ENCODE data around the gene ROBO1.

Gene ROBO1

DNA sequence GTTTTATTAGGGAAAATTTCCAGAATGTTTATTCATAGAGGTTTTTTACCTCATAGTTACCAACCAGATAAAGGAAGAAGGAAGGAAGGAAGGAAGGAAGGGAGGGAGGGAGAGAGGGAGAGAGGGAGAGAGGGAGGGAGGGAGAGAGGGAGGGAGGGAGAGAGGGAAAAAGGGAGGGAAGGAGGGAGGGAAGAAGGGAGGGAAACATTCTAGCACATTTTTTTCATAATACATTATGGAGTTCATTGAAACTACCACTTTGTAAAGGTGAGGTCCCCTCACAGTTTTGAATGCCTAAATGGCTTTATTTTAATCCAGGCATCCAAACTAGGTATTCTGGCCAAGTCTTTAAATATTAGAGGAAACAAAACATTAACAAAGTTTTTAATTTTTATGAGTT is 1049.1 kb downstream of the ROBO1 start:
- Histone ChIP-seq H3K9ac (ENCODE audit: insufficient read length) (no peak overlapping the region), H3K9me3 (ENCODE audit: low read depth, low read length) (no peaks in the 10 kb centered on the region), H3K36me3 (ENCODE audit: insufficient read depth, low read length) (no peaks in the 10 kb centered on the region), H3K27ac (no peak overlapping the region), H3K4me3 (no peak overlapping the region)
- no peak for DNase-seq (ENCODE audit: low read depth, low spot score)
- TF ChIP-seq FOXP2 (optimal IDR thresholded peaks at IDR 0.05; ENCODE audit: control extremely low read depth, extremely low read length, insufficient read depth), result no peak
- TF ChIP-seq EZH2 (IDR thresholded peaks at IDR 0.05), result no peak
- no peak for TF ChIP-seq POLR2AphosphoS5 (IDR thresholded peaks at IDR 0.05; ENCODE audit: borderline replicate concordance, low read depth, low read length)

- Histone ChIP-seq H3K36me3 (ENCODE audit: insufficient read depth, low read length) (no peaks in the 10 kb centered on the region), H3K9me3 (ENCODE audit: low read depth, low read length) (no peaks in the 10 kb centered on the region)
Measured at GRCh38 chr3:78717041-78717440, 1050.8 kb downstream of the ROBO1 start.

DNA sequence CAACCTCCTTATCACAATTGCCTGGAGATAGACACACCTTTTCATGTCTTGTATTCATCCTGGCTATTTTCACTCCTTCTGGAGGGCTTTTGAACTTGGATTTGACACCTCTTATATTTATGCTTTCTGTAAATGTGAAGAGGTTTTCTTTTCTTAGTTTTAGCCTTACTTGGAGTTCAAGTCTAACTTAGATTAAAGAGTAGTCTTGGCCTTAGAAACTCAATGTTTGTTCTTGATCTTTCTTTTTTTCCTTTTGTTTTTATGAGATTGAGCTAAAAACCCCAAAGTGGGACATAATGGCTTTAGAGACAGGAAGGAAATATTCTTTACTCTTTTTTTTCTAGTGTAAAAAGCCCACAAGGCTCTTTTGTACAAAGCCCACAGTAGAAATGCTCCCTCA is 1054.9 kb downstream of the ROBO1 start:
- Histone ChIP-seq H3K9me3 (ENCODE audit: low read depth, low read length) (no peaks in the 10 kb centered on the region), H3K27ac (no peak overlapping the region), H3K9ac (ENCODE audit: insufficient read length) (no peak overlapping the region), H3K36me3 (ENCODE audit: insufficient read depth, low read length) (no peaks in the 10 kb centered on the region), H3K4me3 (no peak overlapping the region)
- DNase-seq (ENCODE audit: low read depth, low spot score), result no peak
- TF ChIP-seq POLR2AphosphoS5 (IDR thresholded peaks at IDR 0.05; ENCODE audit: borderline replicate concordance, low read depth, low read length), result no peak
- TF ChIP-seq FOXP2 (optimal IDR thresholded peaks at IDR 0.05; ENCODE audit: control extremely low read depth, extremely low read length, insufficient read depth), result no peak

More at GRCh38 chr3:78717041-78717440, 1050.8 kb downstream of the ROBO1 start:
- H3K9ac ChIP-seq (ENCODE audit: insufficient read length), result no peak overlapping the region
- TF ChIP-seq FOXP2 (optimal IDR thresholded peaks at IDR 0.05; ENCODE audit: control extremely low read depth, extremely low read length, insufficient read depth), result no peak
- no peak for TF ChIP-seq EZH2 (IDR thresholded peaks at IDR 0.05)
- no peak for TF ChIP-seq POLR2AphosphoS5 (IDR thresholded peaks at IDR 0.05; ENCODE audit: borderline replicate concordance, low read depth, low read length)
- no peak for DNase-seq (ENCODE audit: low read depth, low spot score)
- H3K27ac ChIP-seq, result no peak overlapping the region
- no peak overlapping the region for H3K4me3 ChIP-seq

- Histone ChIP-seq H3K4me3 (no peak overlapping the region), H3K36me3 (ENCODE audit: insufficient read depth, low read length) (no peaks in the 10 kb centered on the region), H3K9ac (ENCODE audit: insufficient read length) (no peak overlapping the region), H3K9me3 (ENCODE audit: low read depth, low read length) (no peaks in the 10 kb centered on the region), H3K27ac (no peak overlapping the region)
- TF ChIP-seq EZH2 (IDR thresholded peaks at IDR 0.05), result no peak
- TF ChIP-seq POLR2AphosphoS5 (IDR thresholded peaks at IDR 0.05; ENCODE audit: borderline replicate concordance, low read depth, low read length), result no peak
- no peak for TF ChIP-seq FOXP2 (optimal IDR thresholded peaks at IDR 0.05; ENCODE audit: control extremely low read depth, extremely low read length, insufficient read depth)
- no peak for DNase-seq (ENCODE audit: low read depth, low spot score)
Measured at GRCh38 chr3:78712270-78712669, 1055.5 kb downstream of the ROBO1 start.

DNA sequence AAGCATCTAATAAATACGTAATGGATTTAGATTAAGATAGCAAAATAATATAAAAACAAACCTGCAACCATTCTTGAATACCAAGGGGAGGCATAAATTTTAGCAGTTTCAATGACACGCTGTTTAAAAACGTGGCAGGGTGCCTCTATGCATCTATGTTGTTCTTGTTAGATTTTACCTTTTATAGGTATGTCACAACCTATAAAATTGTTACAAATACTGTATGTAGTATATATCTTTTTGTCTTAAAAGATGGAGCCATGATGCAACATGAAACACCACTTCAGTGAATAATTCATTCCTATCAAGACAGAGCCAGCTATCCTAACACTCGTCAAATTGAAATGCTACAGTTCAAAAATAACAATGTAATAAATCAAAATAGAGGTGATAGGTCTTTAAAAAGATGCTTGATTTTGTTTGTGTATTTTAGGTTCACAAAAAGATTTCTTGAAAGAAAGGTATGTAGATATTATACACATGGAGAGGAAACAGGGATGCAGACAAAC is 1059.2 kb downstream of the ROBO1 start:
- Histone ChIP-seq H3K9me3 (ENCODE audit: low read depth, low read length) (no peaks in the 10 kb centered on the region), H3K27ac (no peak overlapping the region), H3K9ac (ENCODE audit: insufficient read length) (no peak overlapping the region), H3K36me3 (ENCODE audit: insufficient read depth, low read length) (no peaks in the 10 kb centered on the region), H3K4me3 (no peak overlapping the region)
- TF ChIP-seq EZH2 (IDR thresholded peaks at IDR 0.05) (no peak), FOXP2 (optimal IDR thresholded peaks at IDR 0.05; ENCODE audit: control extremely low read depth, extremely low read length, insufficient read depth) (no peak), POLR2AphosphoS5 (IDR thresholded peaks at IDR 0.05; ENCODE audit: borderline replicate concordance, low read depth, low read length) (no peak)
- DNase-seq (ENCODE audit: low read depth, low spot score), result no peak

DNA sequence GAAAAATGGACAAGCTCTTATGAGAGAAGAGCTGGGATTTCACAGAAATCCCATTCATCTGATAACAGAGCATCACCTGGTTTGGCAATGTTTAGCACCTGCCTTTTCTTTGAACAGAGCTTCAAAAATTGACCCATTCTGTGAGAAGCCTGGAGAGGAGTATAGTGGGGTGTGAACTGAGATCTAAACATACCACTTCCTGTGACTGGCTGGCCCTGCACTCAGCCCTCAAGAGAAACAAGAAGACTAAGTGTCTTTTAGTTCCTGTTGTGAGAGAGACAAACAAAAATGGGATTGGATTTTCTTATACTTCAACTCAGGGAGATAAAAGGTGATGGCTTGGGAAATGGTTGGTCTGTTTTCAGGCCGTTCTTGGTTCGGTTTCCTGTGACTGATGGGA is 1060.2 kb downstream of the ROBO1 start:
- DNase-seq (ENCODE audit: low read depth, low spot score), result no peak
- no peak overlapping the region for H3K4me3 ChIP-seq
- TF ChIP-seq POLR2AphosphoS5 (IDR thresholded peaks at IDR 0.05; ENCODE audit: borderline replicate concordance, low read depth, low read length), result no peak
- no peak for TF ChIP-seq FOXP2 (optimal IDR thresholded peaks at IDR 0.05; ENCODE audit: control extremely low read depth, extremely low read length, insufficient read depth)
- no peaks in the 10 kb centered on the region for H3K36me3 ChIP-seq (ENCODE audit: insufficient read depth, low read length)
- H3K9me3 ChIP-seq (ENCODE audit: low read depth, low read length), result no peaks in the 10 kb centered on the region
- H3K9ac ChIP-seq (ENCODE audit: insufficient read length), result no peak overlapping the region
- no peak overlapping the region for H3K27ac ChIP-seq

DNA sequence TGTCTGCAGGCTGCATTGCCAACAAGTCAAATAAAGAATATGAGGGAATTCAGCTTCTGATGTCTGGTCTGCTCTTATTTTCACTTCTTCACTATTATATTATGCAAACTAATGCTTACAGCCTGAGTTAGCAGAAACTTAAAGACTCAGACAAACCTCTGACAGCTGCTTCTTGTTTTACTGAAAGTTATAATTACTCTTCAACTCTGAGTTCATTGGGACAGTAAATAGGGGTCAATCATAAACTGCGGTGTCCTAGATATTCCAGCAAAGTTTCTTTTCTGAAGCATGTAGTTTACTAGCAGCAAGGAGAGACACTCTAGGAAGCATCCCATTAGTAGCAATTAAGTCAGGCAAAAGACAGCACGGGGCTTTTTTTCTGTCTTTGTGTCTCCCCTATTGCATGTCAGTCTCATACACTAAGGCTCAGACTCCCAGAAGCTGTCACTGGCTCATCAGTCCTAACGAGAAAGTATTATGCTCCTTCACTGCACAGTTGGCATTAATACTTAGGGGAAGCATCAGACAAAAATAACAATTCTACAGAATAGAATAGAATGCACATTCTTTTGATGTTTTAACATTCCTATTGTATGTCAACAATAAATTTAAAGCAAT is 1060.8 kb downstream of the ROBO1 start:
- Histone ChIP-seq H3K36me3 (ENCODE audit: insufficient read depth, low read length) (no peaks in the 10 kb centered on the region), H3K27ac (no peak overlapping the region), H3K4me3 (no peak overlapping the region), H3K9me3 (ENCODE audit: low read depth, low read length) (no peaks in the 10 kb centered on the region), H3K9ac (ENCODE audit: insufficient read length) (no peak overlapping the region)
- no peak for TF ChIP-seq POLR2AphosphoS5 (IDR thresholded peaks at IDR 0.05; ENCODE audit: borderline replicate concordance, low read depth, low read length)
- no peak for TF ChIP-seq EZH2 (IDR thresholded peaks at IDR 0.05)
- no peak for TF ChIP-seq FOXP2 (optimal IDR thresholded peaks at IDR 0.05; ENCODE audit: control extremely low read depth, extremely low read length, insufficient read depth)
- no peak for DNase-seq (ENCODE audit: low read depth, low spot score)

GRCh38 chr3:78703944-78704343 is 1063.9 kb downstream of the ROBO1 start:
- no peaks in the 10 kb centered on the region for H3K9me3 ChIP-seq (ENCODE audit: low read depth, low read length)
- H3K36me3 ChIP-seq (ENCODE audit: insufficient read depth, low read length), result no peaks in the 10 kb centered on the region
- no peak for DNase-seq (ENCODE audit: low read depth, low spot score)
- H3K4me3 ChIP-seq, result no peak overlapping the region
- TF ChIP-seq POLR2AphosphoS5 (IDR thresholded peaks at IDR 0.05; ENCODE audit: borderline replicate concordance, low read depth, low read length), result no peak
- TF ChIP-seq EZH2 (IDR thresholded peaks at IDR 0.05), result no peak
- TF ChIP-seq FOXP2 (optimal IDR thresholded peaks at IDR 0.05; ENCODE audit: control extremely low read depth, extremely low read length, insufficient read depth), result no peak
- H3K27ac ChIP-seq, result no peak overlapping the region
- H3K9ac ChIP-seq (ENCODE audit: insufficient read length), result no peak overlapping the region

DNA sequence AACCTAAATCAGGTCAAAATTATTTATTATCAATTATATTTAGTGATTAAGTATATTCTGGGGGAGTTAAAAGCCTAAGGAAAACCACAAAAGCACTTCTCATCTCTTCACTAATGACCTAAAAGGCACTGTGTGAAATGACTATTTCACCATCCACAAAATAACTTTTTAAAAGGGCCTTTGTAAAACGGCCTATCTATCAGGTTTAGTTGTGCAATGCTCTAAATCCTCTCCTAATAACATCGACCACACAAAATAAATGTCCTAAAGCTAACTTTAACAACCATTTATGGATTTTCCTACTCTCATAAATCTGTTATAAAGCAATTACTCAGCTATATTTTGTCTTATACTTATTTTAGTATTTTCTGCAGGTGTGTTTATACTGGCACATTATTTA is 1066.3 kb downstream of the ROBO1 start:
- TF ChIP-seq FOXP2 (optimal IDR thresholded peaks at IDR 0.05; ENCODE audit: control extremely low read depth, extremely low read length, insufficient read depth), result no peak
- no peak; the same call in 1 of the 2 replicates for TF ChIP-seq POLR2AphosphoS5 (IDR thresholded peaks at IDR 0.05; ENCODE audit: borderline replicate concordance, low read depth, low read length)
- no peak for TF ChIP-seq EZH2 (IDR thresholded peaks at IDR 0.05)
- Histone ChIP-seq H3K9me3 (ENCODE audit: low read depth, low read length) (no peaks in the 10 kb centered on the region), H3K9ac (ENCODE audit: insufficient read length) (no peak overlapping the region), H3K36me3 (ENCODE audit: insufficient read depth, low read length) (no peaks in the 10 kb centered on the region), H3K4me3 (no peak overlapping the region), H3K27ac (no peak overlapping the region)
- no peak for DNase-seq (ENCODE audit: low read depth, low spot score)

All from SK-N-MC (cell line).